Heart left ventricle (tissue), 16 donors: Measurements from ENCODE around the gene SEC14L3. TPM values are rescaled to one million over a fixed set of nuclear protein-coding genes. Genes with fewer than 3 reads are reported as not detected.
A peak's percentile ranks its signal among the peaks of the same experiment; 100 is the strongest.

Experiments used
- ATAC-seq, 4 donors: fragments of 200-7000 bp; cut with Tn5 transposase; one replicate each; pipeline ENCODE4 v1.9.1; 2020 to 2022; ENCODE audit warnings: moderate library complexity in 4 of 4, mild to moderate bottlenecking in 3 of 4, moderate number of reproducible peaks in 1 of 4
- DNase-seq, 5 donors: peaks; one replicate each; pipeline ENCODE4 v3.0.0-alpha.2; 2020
- H3K27ac ChIP-seq, 12 donors: fragments of 200-600 bp; sonication (generic) in 4 of 12; one replicate each; pipeline versions ENCODE4 v1.5.0 to v1.8.0; 2016 to 2022; ENCODE audit warnings: mild to moderate bottlenecking in 2 of 12
- H3K27me3 ChIP-seq, 9 donors: fragments of 200-600 bp; sonication (generic) in 2 of 9; one replicate each; pipeline versions ENCODE4 v1.5.1 to v1.8.0; 2016 to 2022; ENCODE audit warnings: mild to moderate bottlenecking in 3 of 9
- H3K36me3 ChIP-seq, 9 donors: fragments of 200-600 bp; sonication (generic) in 2 of 9; one replicate each; pipeline versions ENCODE4 v1.5.0 to v1.8.0; 2018 to 2022; ENCODE audit warnings: mild to moderate bottlenecking in 2 of 9
- H3K4me1 ChIP-seq, 12 donors: fragments of 200-600 bp; sonication (generic) in 4 of 12; one replicate each; pipeline versions ENCODE4 v1.5.0 to v1.8.0; 2016 to 2022; ENCODE audit warnings: mild to moderate bottlenecking in 3 of 12
- H3K4me3 ChIP-seq, 12 donors: fragments of 200-600 bp; sonication (generic) in 4 of 12; one replicate each; pipeline versions ENCODE4 v1.5.0 to v1.8.0; 2017 to 2022; ENCODE audit warnings: mild to moderate bottlenecking in 9 of 12, moderate library complexity in 4 of 12
- H3K9me3 ChIP-seq, 12 donors: fragments of 200-600 bp; sonication (generic) in 4 of 12; one replicate each; pipeline versions ENCODE4 v1.5.0 to v1.8.0; 2016 to 2022; ENCODE audit warnings: mild to moderate bottlenecking in 1 of 12
- CTCF ChIP-seq, 12 donors: fragments of 200-600 bp; sonication (generic) in 4 of 12; IDR thresholded peaks; one replicate each; pipeline versions ENCODE4 v1.5.0 to v1.8.0; 2018 to 2022; ENCODE audit warnings: antibody characterized with exemption in 12 of 12, mild to moderate bottlenecking in 5 of 12
- POLR2A ChIP-seq, 2 donors: fragments of 450-650 bp; IDR thresholded peaks; one replicate each; pipeline ENCODE4 v1.6.1; 2017; ENCODE audit warnings: antibody characterized with exemption in 2 of 2, mild to moderate bottlenecking in 2 of 2, moderate library complexity in 2 of 2
- WGBS, 4 donors: extraction: QIAGEN DNeasy Blood & Tissue Kit in 2 of 4; methylation state at CpG; one replicate each; pipeline versions ENCODE4 v1.1.5 to v1.1.7; 2013 to 2018; 5-methylcytosine and 5-hydroxymethylcytosine counted together
- intact Hi-C, 10 donors: fragments of 100-400 bp; cut with DNase I; formaldehyde crosslinking; loops; one replicate each; pipeline versions ENCODE4 v1.11.1 to v1.14.2; 2022
- polyA plus RNA-seq, 2 donors: library from polyadenylated mRNA; stranded (reverse); fragments of 200-250 nt; gene quantifications; one replicate each; pipeline ENCODE4 v1.2.3, GENCODE V29; 2013
- total RNA-seq, 9 donors: library from RNA; depleted of rRNA in 2 of 9; stranded (reverse); fragments of >200 nt in 2 of 9; fragmentation: NEBNext Ultra II Directional in 3 of 9; extraction: Animal tissue kit (Norgen Biotek cat#: 25700) in 3 of 9; gene quantifications; one replicate each; pipeline versions ENCODE4 v1.1.0 to v1.2.4, GENCODE V29; 2016 to 2023
- donor health status: ischemic (EF 13 %, LVEDD 7.1; RV severe dilation, severe dysfunction).
- donor health status: healthy with polysubstance abuse.
- donor health status: DM: no; HTN: yes; CAD: no.
- donor health status: DM: no; HTN: no; CAD: no.
- donor health status: ischemic (EF 25% LVEDD 6.9; RV normal size, moderate dysfunction).
- donor health status: ischemic (EF 25% LVEDD 5.7; RV mildly dilated, moderate dysfunction).
- donor health status: healthy.
- donor health status: DM: yes; HTN: yes; CAD: no.
- donor health status: ischemic (EF 35%, LVEDD 5.7; RV mildly dilated, moderate dysfunction).
- donor health status: nonischemic (EF 11% LVEDD 7.7; RV severe dilation, severe dysfunction).
- donor health status: DM: yes; HTN: yes; CAD: no.
- donor health status: PGD.
- donor health status: ischemic (EF 29% LVEDD 5.4; RV normal size, mild dysfunction).
- donor health status: nonischemic (EF 23%, LVEDD 6.1; RV moderate dilation, normal function).

Gene SEC14L3
- total and polyA plus RNA-seq, 11 donors = not detected

GRCh38 chr22:30427871-30428270, 43.9 kb downstream of the SEC14L3 start:
- H3K4me1 ChIP-seq = peaks cover 0 to 31% (median 20%) of the 10 kb centered on the region in 12 donors
- ATAC-seq (no peak), DNase-seq (no peak)
- intact Hi-C loops = loop anchor here in 4 of 10 donors (5.0 to 10.0 kb wide), 3 partner anchors 157 to 177 kb away; partner anchors contain the start of genes TCN2 (in 2 of the 4) and PES1 (in 1 of the 4)
- WGBS, 4 donors = 83 to 100% (median 84%) methylated on average over 1 of the region's 1 CpG
- no peak overlapping the region for H3K4me3 ChIP-seq
- no peaks in the 10 kb centered on the region for H3K36me3 ChIP-seq
- H3K9me3 ChIP-seq = no peaks in the 10 kb centered on the region
- no peaks in the 10 kb centered on the region for H3K27me3 ChIP-seq
- TF ChIP-seq CTCF (IDR thresholded peaks at IDR 0.05) (no peak), POLR2A (IDR thresholded peaks at IDR 0.05) (no peak)
- no peak overlapping the region for H3K27ac ChIP-seq

- DNase-seq = peak; percentile 73 to 85 (median 84)
- Histone ChIP-seq H3K9me3 (no peaks in the 10 kb centered on the region), H3K27ac (peak overlapping the region in 9 of 12 donors; percentile 53 to 98 (median 76)), H3K27me3 (no peaks in the 10 kb centered on the region), H3K4me1 (peaks cover 4 to 43% (median 31%) of the 10 kb centered on the region in 12 donors), H3K4me3 (peak overlapping the region; percentile 53 to 88 (median 73)), H3K36me3 (no peaks in the 10 kb centered on the region)
- ATAC-seq = peak in 3 of 4 donors; percentile 10 to 23 (median 19)
- TF ChIP-seq POLR2A (IDR thresholded peaks at IDR 0.05) (no peak), CTCF (IDR thresholded peaks at IDR 0.05) (peak; percentile 20 to 70 (median 52))
- 56 to 63% (median 60%) methylated on average over 15 to 29 of the region's 29 CpGs for WGBS, 4 donors
- intact Hi-C loops = loop anchor here in 4 of 10 donors (5.0 to 10.0 kb wide), 3 partner anchors 158 to 178 kb away; partner anchors contain the start of genes TCN2 (in 2 of the 4) and PES1 (in 1 of the 4)
Measured at GRCh38 chr22:30426388-30427353, 45.1 kb downstream of the SEC14L3 start.

- ATAC-seq (peak in 1 of 4 donors; percentile 2), DNase-seq (peak; percentile 54 to 84 (median 68))
- H3K9me3 ChIP-seq = no peaks in the 10 kb centered on the region
- intact Hi-C loops = loop anchor here in 4 of 10 donors (5.0 to 10.0 kb wide), 3 partner anchors 159 to 179 kb away; partner anchors contain the start of genes TCN2 (in 2 of the 4) and PES1 (in 1 of the 4)
- H3K4me1 ChIP-seq = peaks cover 4 to 48% (median 33%) of the 10 kb centered on the region in 12 donors
- WGBS, 4 donors = 1 to 4% (median 2%) methylated on average over 24 to 61 of the region's 61 CpGs
- no peak for TF ChIP-seq POLR2A (IDR thresholded peaks at IDR 0.05)
- peak in 2 of 12 donors; percentile 13 to 18 for TF ChIP-seq CTCF (IDR thresholded peaks at IDR 0.05)
- peak within 1 kb of the TSS; percentile 53 to 88 (median 73) for H3K4me3 ChIP-seq
- H3K27me3 ChIP-seq = no peaks in the 10 kb centered on the region
- H3K36me3 ChIP-seq = peaks cover 0 to 8% (median under 1%) of the 10 kb centered on the region in 9 donors
- peak within 1 kb of the TSS in 11 of 12 donors; percentile 50 to 99 (median 96) for H3K27ac ChIP-seq
Measured at GRCh38 chr22:30425616-30426387, 46.0 kb downstream of the SEC14L3 start, which contains the start of gene MTFP1. TSS of gene MTFP1 (plus strand) at chr22:30425768. CDS start at chr22:30425880, 112 bp downstream.
